Raji (cell line): Measurements from ENCODE around the gene NOVA1.

Source experiments
- POLR2A ChIP-seq: IDR thresholded peaks from 2 replicates; pipeline ENCODE4 v1.6.1; 2011; ENCODE audit warnings: low read depth, low read length, control low read depth; ENCODE audit not compliant: insufficient read depth

The NOVA1 gene

DNA sequence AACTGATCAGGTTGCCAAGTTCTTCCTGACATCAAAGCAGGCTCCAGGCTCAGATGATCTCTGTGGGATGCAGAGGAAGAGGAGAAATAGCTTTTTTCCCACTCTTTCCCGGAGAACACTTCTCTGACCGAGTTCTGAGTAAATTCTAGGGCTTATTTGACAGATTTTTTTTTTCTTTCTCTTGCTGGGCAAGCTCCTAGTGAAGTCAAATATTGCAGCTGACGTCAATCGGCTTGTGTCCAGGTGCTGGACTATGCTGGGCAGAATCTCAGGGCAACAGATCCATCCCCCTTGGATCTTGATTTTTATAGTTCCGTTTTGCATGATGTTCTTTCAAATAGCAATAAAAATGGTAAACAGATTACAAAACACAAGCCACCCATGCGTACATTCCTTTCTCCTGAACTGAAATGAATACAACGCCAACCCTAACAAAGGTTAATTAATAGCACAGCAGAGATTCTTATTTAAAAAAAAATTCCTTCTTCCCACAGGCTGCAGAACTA lies 182.2 kb downstream of the NOVA1 start:
- TF ChIP-seq POLR2A, result no peak

GRCh38 chr14:26414926-26415325 lies 182.9 kb downstream of the NOVA1 start:
- TF ChIP-seq POLR2A, result no peak

DNA sequence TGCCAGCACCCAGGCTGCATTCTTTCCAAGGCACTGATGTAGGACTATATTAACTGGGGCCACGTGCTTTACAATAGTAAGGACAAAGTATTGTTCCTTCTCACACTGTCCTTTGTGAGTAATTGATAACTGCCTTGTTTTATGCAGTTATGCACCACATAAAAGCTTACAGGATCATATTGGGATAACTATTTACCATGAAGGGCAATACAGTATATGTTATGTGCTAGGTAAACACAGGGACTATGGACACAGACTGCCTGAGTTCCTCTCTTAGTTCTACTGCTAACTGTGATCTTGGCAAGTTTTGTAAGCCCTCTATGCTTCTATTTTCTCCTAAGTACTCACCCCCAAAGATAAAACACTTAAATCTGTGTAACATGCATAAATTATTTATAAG lies 183.7 kb downstream of the NOVA1 start:
- TF ChIP-seq POLR2A, result no peak

DNA sequence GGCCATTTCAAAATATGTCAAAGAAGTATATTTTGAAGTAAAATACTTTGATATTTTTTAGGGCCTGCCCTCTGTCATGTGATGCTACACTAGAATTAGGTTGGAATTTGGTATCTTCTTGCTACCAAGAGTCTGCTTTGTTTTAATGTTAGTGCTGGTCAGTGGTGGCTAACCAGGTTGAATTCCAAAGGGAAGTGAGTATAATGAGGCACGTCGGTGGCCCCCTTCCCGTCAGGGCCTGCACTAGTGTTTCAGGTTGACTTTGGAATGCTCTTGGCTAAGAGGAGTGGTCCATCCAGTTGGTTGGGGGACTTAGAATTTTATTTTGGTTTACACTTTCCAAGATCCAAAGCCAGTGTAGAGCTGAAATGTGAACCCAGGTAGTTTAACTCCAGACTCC lies 185.4 kb downstream of the NOVA1 start:
- no peak for TF ChIP-seq POLR2A

GRCh38 chr14:26410189-26410685 lies 187.6 kb downstream of the NOVA1 start:
- TF ChIP-seq POLR2A, result no peak

DNA sequence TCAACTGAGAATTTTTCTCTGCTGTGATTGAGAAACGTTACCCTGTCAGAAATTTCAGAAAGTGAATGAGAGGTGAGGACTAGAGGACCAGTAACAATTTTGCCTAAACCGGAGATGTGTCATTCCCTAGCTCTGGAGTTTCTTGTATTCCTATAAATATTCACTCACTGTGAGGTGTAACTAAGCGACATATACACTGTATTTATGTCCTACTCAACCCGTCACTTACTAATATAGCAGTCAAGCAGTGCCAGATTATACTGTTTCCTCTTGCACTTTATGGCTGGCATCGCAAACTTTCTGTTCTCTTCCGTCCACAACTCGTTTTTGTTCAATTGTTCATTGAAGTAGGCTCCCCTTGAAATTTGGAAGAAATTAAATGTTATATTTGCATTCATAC lies 192.9 kb downstream of the NOVA1 start:
- TF ChIP-seq POLR2A, result no peak

DNA sequence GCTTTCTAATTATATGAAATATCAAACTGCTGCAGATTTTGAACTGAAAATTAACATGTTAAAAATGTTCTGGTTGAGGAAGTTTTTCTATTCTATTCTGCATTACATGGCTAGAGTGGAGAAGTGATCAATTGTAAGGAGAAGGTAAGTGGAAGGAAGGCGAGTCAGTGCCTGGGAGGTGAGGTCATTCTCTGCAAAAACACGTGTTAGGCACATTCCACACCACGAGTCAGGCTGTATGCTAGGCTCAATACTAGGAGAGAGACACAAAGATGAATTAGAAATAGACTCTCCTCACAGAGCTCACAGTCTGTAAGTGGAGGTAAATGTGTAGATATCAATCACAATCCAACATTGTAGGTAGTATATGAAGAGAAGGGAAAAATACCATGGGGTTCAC lies 194.1 kb downstream of the NOVA1 start:
- no peak for TF ChIP-seq POLR2A

DNA sequence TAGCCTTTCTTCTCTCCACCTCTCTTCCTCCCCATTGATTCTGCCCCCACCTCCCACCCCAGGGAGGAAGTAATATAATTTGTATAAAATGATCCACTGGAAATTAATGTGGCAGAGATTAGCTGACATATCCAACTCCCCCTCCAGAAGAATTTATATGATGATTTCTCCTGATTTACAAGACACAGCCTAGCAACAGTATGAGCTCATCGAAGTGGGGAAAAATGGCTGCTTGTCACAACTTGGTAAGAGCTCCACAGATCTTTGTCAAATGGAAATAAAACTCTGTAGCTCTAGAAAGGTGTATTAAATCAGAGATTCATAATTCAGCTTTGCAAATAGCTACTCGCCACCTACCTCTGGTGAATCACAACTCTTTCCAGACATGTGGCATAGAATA lies 195.7 kb downstream of the NOVA1 start:
- no peak for TF ChIP-seq POLR2A

DNA sequence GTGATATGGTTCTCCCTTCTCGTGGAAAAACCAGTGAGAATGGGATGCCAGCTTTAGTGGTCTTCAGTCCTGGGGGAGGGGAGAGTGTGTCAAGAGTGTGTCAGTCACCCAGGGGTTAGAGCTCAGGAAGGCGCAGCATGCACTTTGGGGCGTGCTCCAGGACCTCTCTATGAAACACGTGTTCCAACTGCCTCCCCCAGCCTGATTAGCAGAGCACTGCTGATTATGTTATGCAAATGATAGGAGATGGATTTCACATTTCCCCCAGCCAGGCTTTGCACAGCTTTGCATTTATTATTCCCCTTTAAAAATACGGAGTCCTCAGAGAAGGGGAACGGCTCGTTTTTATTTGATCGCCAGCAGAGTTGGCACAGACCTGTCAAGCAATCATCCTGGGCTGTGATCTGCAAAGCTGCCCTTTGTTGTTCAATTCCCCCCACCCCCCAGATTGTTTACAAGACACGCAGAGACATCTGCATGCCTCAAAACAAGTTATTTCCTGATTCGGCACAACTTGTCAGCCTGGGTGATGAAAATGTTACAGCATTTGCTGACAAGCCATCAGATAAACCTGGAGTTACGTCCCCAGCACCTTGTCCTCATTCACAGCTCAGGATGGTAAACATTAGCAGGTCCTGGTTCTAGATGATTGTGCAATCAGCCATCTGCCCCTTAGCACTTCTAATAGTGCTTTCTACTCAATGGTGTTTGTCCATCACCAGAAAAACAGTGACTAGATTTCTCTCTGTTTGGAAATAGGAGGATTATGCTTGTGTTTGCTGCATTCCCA lies 196.5 kb downstream of the NOVA1 start:
- no peak for TF ChIP-seq POLR2A

- TF ChIP-seq POLR2A, result no peak
Measured at GRCh38 chr14:26400373-26400772, 197.5 kb downstream of the NOVA1 start.

DNA sequence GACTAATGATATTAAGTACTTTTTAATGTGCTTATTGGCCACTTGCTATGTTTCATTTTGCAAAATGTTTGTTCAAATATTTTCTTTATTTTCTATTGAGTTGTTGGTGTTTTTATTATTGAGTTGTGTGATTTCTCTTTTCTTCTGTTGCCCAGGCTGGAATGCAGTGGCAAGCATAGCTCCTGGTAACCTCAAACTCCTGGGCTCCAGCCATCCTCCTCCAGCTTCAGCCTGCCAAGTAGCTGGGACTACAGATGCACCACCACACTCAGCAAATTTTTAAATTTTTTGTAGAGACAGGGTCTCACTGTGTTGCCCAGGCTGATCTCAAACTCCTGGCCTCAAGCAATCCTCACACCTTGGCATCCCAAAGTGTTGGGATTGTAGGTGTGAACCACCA lies 199.2 kb downstream of the NOVA1 start:
- no peak for TF ChIP-seq POLR2A
